Hepatocyte (in vitro differentiated cells): ENCODE results near the gene HRH2.

Source experiments
- EZH2 ChIP-seq: fragments of 200-600 bp; sonication (generic); IDR thresholded peaks from 2 replicates; pipeline ENCODE4 v1.6.1; 2016; ENCODE audit warnings: antibody characterized with exemption, mild to moderate bottlenecking, borderline replicate concordance
- EZH2phosphoT487 ChIP-seq: fragments of 200-600 bp; sonication (generic); IDR thresholded peaks from one replicate; pipeline ENCODE4 v1.6.1; 2018; ENCODE audit warnings: antibody characterized with exemption, mild to moderate bottlenecking, low read depth, moderate library complexity; ENCODE audit not compliant: unreplicated experiment, severe bottlenecking
- TF ChIP-seq, protein P1 (sequence below): fragments of 200-600 bp; sonication (generic); IDR thresholded peaks from 2 replicates; pipeline ENCODE4 v1.5.1; 2016; ENCODE audit warnings: antibody characterized with exemption, mild to moderate bottlenecking; ENCODE audit not compliant: poor library complexity

DNA sequence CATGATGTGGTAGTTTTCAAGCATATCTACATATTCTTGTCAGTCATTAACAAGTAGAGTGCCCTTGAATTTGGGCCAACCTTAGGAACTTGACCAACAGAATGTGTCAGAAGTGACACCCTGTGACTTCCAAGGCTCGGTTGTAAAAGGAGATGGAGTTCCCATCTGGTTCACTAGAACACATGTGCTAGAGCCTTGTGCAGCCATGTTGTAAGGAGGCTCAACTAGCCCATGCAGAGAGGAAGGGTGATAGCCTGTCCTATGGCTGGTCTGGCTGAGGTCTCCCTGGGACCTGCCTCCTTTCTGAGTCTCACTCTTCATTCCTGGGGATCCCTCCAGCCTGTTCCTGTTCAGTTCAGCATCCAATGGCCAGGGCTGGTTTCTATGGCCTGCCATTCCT is 28.1 kb upstream of the HRH2 start:
- TF ChIP-seq, protein P1, sequence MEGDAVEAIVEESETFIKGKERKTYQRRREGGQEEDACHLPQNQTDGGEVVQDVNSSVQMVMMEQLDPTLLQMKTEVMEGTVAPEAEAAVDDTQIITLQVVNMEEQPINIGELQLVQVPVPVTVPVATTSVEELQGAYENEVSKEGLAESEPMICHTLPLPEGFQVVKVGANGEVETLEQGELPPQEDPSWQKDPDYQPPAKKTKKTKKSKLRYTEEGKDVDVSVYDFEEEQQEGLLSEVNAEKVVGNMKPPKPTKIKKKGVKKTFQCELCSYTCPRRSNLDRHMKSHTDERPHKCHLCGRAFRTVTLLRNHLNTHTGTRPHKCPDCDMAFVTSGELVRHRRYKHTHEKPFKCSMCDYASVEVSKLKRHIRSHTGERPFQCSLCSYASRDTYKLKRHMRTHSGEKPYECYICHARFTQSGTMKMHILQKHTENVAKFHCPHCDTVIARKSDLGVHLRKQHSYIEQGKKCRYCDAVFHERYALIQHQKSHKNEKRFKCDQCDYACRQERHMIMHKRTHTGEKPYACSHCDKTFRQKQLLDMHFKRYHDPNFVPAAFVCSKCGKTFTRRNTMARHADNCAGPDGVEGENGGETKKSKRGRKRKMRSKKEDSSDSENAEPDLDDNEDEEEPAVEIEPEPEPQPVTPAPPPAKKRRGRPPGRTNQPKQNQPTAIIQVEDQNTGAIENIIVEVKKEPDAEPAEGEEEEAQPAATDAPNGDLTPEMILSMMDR, result no peak
- no peak for TF ChIP-seq EZH2
- TF ChIP-seq EZH2phosphoT487, result no peak
